ENCODE measurements around the gene SUPT3H.

- no peak for TF ChIP-seq GATA2 (IDR thresholded peaks at IDR 0.05; ENCODE audit: low read depth, low read length)
- no peak for TF ChIP-seq GATA3 (IDR thresholded peaks at IDR 0.05; ENCODE audit: low read depth, low read length)
Observed at GRCh38 chr6:45126033-45126432, 251.7 kb downstream of the SUPT3H start.
